GM06990 (cell line): ENCODE data around the gene NUMBL.

Experiments used
- DNase-seq: peaks from one replicate; pipeline ENCODE4 v3.0.0-alpha.2; 2011; ENCODE audit not compliant: insufficient read length; ENCODE audit errors: extremely low read depth
- H3K27me3 ChIP-seq: replicated peaks from 2 replicates; pipeline ENCODE4 v1.6.0; 2011; ENCODE audit warnings: low read length; ENCODE audit not compliant: control insufficient read depth, insufficient read depth
- H3K36me3 ChIP-seq: 2 replicates; pipeline ENCODE4 v1.5.1; 2011; ENCODE audit warnings: low read length; ENCODE audit not compliant: control insufficient read depth, insufficient read depth
- H3K4me3 ChIP-seq: replicated peaks from 2 replicates; pipeline ENCODE4 v1.5.1; 2011; ENCODE audit warnings: low read depth, mild to moderate bottlenecking, control low read depth, low read length
- CTCF ChIP-seq: IDR thresholded peaks from 2 replicates; pipeline ENCODE4 v1.5.1; 2011; ENCODE audit warnings: low read length, control low read depth, mild to moderate bottlenecking, inconsistent platforms; ENCODE audit not compliant: insufficient read depth, poor library complexity, severe bottlenecking

The NUMBL gene

GRCh38 chr19:40690693-40691420 is 406 bp upstream of the NUMBL start:
- TF ChIP-seq CTCF, result no peak
- Histone ChIP-seq H3K4me3 (peak overlapping the region; percentile 67), H3K36me3 (peaks cover 3% of the 10 kb centered on the region), H3K27me3 (no peaks in the 10 kb centered on the region)
- DNase-seq, result peak; percentile 90

- Histone ChIP-seq H3K27me3 (no peaks in the 10 kb centered on the region), H3K36me3 (peaks cover 1% of the 10 kb centered on the region), H3K4me3 (no peak overlapping the region; the same call in 1 of the 2 replicates)
- peak; percentile 63 for DNase-seq
- TF ChIP-seq CTCF, result no peak
These were observed 957 bp downstream of the NUMBL start for GRCh38 chr19:40689339-40690049.

- H3K4me3 ChIP-seq, result no peak overlapping the region
- H3K36me3 ChIP-seq, result peaks cover 1% of the 10 kb centered on the region
- no peaks in the 10 kb centered on the region for H3K27me3 ChIP-seq
- no peak for DNase-seq
- TF ChIP-seq CTCF, result no peak
These were observed 1.5 kb downstream of the NUMBL start for GRCh38 chr19:40688987-40689338.

GRCh38 chr19:40688309-40688708 is 2.1 kb downstream of the NUMBL start:
- H3K4me3 ChIP-seq, result no peak overlapping the region
- H3K27me3 ChIP-seq, result no peaks in the 10 kb centered on the region
- no peak for TF ChIP-seq CTCF
- H3K36me3 ChIP-seq, result peaks cover 1% of the 10 kb centered on the region
- no peak for DNase-seq

- TF ChIP-seq CTCF, result no peak
- Histone ChIP-seq H3K27me3 (no peaks in the 10 kb centered on the region), H3K36me3 (peaks cover 1% of the 10 kb centered on the region), H3K4me3 (no peak overlapping the region)
- DNase-seq, result peak; percentile 45
These were observed 2.9 kb downstream of the NUMBL start for GRCh38 chr19:40687525-40688016.
